Activated CD4-positive, CD25-positive, alpha-beta regulatory T cell treated with anti-CD3 and anti-CD28 coated beads, Interleukin-2, amount 50 U/mL, for 24 hours (primary cell): Measurements from ENCODE around the gene CRLF1.

Source experiments
- ATAC-seq, 2 donors: fragments of 150-1000 bp; cut with Tn5 transposase; one replicate each; pipeline ENCODE4 v1.10.0; 2021; ENCODE audit warnings: mild to moderate bottlenecking in 1 of 2, moderate library complexity in 1 of 2

The CRLF1 gene

GRCh38 chr19:18636183-18636968 is 29.8 kb upstream of the CRLF1 start:
- ATAC-seq: peak; percentile 91 to 92

DNA sequence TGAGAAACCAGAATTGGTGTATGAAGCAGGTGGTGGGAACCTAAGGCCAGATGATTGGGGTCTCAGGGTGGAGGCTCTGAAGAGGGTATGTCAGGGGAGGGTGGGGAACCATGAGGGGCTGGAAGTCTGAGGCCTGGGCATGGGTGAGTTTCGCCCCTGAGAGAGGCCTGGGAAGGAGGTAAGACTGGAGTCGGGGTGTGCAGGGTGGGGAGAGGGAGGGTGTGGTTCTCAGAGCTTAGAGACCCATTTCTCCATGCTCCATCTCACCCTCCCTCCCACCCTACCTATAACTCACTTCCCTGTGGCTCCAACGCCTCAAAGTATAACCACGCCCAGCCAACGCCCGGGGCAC is 29.2 kb upstream of the CRLF1 start:
- ATAC-seq: no peak

- ATAC-seq: no peak
Measured at GRCh38 chr19:18634612-18635297, 28.2 kb upstream of the CRLF1 start.

GRCh38 chr19:18633321-18633720 is 26.7 kb upstream of the CRLF1 start:
- ATAC-seq: no peak

GRCh38 chr19:18629166-18630088 is 22.8 kb upstream of the CRLF1 start:
- no peak for ATAC-seq

DNA sequence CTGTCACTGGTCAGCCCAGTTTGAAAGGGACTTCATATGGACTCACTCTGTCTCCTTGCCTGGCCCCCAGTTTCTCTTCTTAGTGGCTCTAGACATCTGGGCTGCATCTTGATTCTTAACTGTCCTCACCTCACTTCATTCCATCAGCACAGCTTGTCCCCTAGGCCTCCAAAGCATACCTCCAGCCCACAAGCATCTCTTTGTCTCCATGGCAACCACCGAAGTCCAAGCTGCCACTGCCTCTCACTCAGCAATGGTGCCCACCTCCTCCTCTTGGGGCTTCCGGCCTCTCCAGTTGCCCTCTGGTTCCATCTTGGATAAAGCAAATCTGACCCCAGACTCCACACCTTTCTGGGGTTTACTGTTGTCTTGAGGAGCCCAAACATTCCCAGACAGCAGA is 20.3 kb upstream of the CRLF1 start:
- ATAC-seq: no peak

- ATAC-seq: no peak
Measured at GRCh38 chr19:18620902-18621301, 14.3 kb upstream of the CRLF1 start.

GRCh38 chr19:18620311-18620710 is 13.7 kb upstream of the CRLF1 start:
- no peak for ATAC-seq

DNA sequence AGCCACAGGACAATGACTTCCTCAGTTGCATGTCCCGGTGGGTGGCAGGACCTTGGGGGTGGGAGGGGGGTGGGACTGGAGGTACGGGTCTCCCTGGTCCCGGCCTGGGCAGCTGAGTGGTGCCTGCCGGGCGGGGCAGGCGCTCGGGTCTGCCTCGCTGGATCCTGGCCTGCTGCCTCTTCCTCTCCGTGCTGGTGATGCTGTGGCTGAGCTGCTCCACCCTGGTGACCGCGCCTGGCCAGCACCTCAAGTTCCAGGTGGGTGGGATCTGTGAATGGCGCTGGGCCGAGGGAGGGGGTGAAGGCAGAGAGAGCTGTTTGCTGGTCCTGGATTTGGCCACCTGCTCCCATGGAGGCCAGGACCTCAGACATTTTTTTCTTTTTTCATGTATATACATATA is 11.6 kb upstream of the CRLF1 start:
- no peak for ATAC-seq

DNA sequence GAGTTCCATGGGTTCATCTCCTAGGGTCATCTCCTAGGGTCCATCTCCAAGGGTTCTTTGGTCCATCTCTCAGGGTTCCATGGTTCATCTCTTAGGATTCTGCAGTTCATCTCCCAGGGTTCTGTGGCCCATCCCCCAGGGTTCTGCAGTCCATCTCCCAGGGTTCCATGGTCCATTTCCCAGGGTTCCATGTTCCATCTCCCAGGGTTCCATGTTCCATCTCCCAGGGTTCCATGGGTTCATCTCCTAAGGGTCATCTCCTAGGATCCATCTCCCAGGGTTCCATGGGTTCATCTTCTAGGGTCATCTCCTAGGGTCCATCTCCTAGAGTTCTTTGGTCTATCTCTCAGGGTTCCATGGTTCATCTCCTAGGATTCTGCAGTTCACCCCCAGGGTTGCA is 11.0 kb upstream of the CRLF1 start:
- ATAC-seq: no peak

DNA sequence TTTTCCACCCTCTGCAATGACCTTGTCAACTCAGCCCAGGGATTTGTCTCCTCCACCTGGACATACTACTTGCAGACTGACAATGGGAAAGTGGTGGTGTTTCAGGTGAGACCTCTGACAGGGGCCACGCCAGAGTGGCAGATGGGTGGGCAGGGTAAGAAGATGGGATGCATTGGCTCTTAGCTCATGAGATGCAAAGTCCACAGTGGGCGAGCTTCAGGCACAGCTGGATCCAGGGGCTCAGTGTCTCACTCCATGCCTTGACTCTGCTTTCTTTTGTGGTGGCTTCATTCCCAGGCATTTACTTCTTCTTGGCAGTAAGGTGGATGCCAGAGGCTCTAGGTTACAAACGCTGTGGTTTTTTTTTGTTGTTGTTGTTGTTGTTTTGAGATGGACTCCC is 9.4 kb upstream of the CRLF1 start:
- no peak for ATAC-seq

- ATAC-seq: no peak
Measured at GRCh38 chr19:18613589-18614234, 7.1 kb upstream of the CRLF1 start.

- peak; percentile 44 to 50 for ATAC-seq
Measured at GRCh38 chr19:18612772-18613588, 6.4 kb upstream of the CRLF1 start, which contains the start of gene TMEM59L. Gene TMEM59L (plus strand): TSS chr19:18612870. CDS start chr19:18612959, 89 bp downstream.

GRCh38 chr19:18612051-18612771 is 5.6 kb upstream of the CRLF1 start:
- ATAC-seq: no peak

DNA sequence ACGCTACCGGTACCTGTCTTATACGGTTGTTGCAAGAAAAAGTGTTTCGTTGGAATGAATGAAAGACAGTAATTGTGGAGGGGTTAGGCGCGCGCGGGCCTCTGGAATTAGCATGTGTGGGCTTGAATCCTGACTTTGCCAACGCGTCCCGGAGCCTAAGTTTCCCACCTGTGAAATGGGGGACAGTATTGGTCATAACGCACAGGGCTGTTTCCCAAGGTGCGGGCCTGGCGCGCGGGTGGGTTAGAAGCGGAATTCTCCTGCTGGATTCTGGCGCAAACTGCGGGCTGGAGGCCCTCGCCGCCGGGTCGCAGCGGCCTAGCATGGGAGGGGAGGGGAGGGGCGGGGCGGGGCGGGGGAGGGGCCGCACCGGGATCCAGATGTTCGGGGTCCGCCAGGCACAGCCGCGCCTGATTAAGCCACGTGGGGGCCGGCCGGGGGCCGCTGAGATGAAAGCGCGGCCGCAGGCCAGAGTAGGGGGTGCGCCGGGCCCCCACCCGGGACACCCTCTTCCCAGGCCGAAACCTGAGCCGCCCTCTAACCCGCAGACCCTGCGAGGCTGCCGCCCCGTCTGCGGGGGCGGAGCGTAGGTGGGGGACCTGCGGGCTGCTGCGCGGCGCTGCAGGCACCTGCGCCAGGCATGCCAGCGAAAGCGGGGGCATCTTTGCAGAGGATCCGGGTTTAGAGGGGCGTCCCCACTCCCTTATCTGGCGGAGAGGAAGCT is 4.9 kb upstream of the CRLF1 start:
- ATAC-seq: no peak

DNA sequence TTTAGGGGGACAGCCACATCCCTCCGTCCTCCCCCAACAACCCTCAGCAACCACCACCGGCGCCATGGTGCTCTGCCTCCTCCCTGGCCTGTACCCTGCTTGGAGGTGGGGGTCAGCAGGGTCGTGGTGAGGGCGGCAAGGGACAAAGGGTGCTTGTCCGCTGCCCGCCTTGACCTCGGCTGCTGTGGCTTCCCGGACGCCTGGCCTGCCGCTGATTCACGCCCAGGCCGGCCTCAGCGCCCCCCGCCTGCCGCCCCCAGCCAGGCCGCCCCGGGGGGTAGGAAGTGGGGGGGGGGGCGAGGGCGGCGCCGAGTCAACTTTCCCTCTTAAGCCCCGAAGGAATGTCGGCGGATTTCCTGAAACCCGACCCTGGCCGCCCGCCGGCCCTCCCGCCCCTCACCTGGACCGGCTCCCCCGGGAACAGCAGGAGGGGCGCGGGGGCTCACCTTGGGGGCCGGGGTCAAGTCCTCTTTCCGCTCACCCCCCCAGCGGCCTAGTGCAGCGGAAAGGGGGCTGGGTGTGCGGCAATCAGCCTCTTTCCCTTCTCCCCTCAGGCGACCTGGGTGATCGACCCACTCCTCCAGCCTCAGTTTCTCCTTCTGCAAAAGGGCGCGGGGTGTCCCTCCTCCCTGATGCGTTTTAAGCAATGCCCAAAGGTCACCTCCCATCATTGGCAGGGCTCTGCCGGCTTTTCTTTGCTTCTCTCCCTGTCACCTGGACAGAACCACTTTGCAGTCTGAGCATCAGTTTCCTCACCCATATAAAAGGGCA is 4.1 kb upstream of the CRLF1 start:
- no peak for ATAC-seq

DNA sequence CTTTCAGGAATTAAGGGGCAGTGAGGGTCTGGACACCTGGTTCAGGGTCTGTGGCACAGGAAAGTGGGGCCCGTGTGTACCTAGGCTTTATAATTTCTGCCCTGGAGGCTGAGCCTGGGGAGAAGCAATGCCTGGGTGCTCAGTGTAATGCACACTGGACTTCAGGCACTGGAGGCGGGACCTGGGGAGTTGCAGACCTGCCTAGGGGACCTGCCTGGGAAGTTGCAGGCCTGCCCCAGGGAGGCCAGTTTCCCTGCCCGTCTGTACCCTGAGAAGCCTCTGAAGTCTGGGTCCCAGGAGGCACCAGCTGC is 3.6 kb upstream of the CRLF1 start:
- ATAC-seq: no peak

- no peak for ATAC-seq
Measured at GRCh38 chr19:18609717-18610051, 3.1 kb upstream of the CRLF1 start.

DNA sequence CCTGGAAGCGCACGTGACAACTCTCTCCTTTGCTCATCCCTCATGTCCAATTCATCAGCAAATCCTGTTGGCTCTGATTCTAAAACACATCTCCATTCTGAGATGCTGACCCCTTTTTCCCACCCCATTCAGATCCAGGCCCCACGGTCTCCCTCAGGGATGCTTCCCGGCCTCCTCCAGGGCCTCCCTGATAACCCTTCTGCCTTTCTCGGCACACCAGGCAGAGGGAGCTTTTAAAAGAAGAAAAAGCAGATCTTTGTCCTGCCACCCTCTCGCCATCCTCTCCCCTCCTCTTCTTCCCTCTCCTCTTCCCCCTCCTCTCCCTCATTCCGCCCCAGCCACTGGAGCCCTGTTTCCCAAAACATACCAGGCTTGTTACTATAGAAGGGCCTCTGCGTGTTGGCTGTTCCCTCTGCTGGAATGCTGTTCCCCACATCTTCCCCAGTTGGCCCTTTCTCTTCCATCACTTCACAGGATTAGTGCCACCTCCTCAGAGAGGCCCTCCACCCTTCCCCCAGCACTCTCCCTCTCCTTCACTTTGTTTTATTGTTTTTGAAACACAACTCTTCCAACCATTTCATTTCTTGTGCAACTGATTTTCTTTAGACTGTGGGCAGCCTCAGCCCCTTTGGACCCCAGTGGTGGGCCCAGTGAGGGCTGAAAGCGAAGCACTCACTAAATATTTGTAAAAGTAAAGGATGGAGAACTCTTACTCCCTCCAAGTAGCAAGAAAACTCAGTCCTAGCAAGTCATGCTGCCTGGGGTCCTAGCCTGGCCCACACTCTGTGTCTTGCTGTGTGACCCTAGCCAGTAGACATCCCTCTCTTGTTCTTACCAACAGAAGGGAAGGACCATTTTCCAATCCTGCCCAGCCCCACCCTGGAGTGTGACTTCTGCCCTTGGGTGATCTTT is 2.5 kb upstream of the CRLF1 start:
- no peak for ATAC-seq
